HG03342 (cell line): Measurements from ENCODE around the gene NTM.

Experiments used
- ATAC-seq: cut with Tn5 transposase; IDR thresholded peaks from one replicate; pipeline ENCODE4 v1.9.1; 2021; ENCODE audit warnings: mild to moderate bottlenecking, moderate library complexity; ENCODE audit not compliant: unreplicated experiment

The NTM gene

DNA sequence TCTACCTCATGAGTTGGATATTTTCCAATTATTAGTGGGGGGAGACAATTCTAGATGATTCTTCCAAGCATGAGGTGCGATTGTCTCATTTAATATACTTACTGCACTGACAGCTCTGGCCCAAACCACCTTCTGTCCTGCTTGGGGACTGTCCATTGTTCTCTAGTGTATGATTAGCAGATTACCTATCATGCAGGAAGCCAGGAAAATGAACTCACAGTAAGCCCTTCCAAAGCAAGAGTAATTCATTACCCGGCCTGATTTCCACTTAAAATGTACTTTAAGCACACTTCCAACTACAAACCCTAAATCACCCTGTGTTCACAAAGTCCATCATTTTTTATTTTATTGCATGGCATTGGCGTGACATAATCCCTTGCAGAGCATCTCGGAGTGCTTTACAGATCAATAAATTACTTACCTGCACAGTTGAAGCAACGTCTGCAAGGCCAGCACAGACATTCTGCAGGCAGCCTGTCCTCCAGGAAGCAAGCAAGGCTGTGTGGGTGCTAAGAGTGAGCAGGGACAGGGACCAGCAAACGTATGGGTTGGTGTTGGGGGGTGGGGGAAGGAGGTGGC is 838.2 kb downstream of the NTM start:
- no peak for ATAC-seq

DNA sequence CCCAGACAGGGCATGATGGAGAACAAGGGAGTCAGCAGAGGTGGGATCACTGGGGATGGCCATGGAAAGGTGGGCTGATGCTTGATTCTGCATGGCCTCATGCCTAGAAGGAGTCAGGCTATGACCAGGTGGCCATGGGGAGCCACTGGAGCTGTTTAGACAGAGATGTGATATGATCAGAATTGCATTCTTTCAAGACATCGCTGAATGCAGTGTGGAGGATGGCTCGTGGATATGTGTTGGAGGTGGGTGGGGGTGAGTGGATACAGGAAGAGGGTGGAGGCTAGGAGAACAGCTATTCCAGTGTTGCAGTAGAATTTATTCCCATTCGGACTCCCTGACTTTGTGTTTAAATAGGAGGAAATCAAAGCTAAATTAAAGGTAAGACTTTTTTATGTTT is 841.1 kb downstream of the NTM start:
- ATAC-seq, result no peak

DNA sequence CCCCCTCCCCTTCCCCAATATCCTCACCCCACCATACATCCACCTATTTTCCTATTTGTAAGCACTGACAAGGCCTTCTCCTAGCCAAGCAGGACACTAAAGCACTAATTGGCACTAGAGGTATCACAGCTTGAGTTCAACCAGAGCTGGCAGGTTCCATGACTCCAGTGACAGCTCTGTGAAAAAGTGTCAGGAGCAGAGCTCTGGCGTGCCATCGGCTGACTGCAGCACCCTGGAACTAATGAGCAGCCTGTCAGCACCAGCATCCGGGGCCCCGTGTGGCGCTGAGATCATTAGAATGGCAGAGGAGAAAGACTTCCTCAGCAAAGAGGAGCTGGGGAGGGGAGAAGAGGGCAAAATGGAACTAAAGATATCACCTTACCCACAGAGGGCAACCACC is 847.4 kb downstream of the NTM start:
- ATAC-seq, result no peak

DNA sequence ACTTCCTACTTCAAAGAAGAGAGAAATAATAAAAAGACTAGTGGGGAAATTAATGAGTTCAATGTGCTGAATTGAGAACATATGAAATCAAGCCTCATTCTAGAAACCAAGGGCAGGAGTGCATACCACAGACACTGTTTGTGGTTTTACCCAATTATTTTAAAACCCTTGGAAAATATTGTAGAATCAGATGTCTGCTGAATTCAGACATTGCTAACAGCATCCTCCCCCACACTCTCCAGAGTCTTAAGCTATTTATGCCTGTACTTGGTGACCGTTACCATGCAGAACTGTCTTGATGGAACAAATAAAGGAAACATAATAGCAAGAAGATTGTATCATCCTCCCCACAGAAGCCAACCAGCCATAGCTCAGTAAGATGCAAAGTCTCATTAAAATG is 850.1 kb downstream of the NTM start:
- no peak for ATAC-seq

DNA sequence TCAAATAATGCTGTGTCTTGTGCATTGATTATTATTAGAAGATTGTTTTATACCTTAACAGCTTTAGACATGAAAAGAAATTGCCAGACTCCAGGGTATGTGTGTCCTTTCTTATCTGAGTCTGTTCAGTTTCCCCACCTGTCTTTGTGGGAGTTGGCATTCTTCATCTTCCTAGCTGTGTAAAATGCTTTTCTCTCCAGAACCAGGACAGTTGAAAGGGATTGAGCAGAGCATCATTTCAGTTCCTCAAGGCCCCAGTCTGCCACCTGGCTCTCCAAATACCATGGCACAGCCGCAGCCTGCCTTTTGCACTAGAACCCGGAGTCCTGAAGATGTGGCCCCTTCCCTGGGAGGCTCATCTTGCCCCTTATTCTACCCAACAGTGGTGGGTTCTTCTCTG is 851.9 kb downstream of the NTM start:
- no peak for ATAC-seq

DNA sequence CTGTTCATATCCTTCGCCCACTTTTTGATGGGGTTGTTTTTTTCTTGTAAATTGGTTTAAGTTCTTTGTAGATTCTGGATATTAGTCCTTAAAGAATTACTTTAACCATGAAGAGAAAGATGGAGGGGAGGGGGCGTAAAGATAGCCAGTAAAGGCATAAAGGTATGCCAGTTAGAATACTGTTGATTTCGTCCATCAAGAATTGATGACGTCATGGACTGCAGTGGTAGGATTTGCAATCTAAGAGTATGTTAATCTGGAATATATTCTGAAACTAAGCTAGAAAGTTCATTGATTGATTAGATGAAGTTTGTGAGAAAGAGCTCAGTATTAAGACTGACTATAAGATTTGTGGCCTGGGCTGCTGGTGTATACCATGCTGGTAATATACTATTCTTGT is 856.1 kb downstream of the NTM start:
- no peak for ATAC-seq

DNA sequence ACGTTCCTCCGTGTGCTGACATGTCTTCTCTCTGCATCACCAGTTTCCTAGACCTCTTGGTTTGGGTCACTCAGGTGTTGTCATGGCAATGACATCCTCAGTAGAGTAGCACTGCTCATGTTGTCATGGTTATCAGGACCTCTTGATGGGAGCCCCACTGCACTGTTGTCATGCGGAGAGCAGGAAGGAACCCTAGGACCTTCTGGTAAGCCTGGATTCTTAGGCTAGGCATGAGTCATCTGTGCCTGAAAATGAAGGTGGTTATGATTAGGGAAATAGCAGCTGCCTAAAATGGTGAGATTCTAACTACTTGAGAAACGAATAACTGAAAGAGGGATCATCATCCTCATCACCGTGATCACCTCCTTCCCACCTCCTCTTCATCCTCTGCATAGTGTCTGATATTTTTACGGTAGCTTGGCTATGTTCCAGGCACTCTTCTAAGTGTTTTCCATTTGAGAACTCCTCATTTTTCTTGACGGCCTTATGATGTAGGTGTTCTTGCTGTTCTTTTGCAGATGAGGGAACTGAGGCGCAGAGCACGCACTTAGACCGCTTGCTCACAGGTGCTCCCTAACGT is 858.4 kb downstream of the NTM start:
- no peak for ATAC-seq

DNA sequence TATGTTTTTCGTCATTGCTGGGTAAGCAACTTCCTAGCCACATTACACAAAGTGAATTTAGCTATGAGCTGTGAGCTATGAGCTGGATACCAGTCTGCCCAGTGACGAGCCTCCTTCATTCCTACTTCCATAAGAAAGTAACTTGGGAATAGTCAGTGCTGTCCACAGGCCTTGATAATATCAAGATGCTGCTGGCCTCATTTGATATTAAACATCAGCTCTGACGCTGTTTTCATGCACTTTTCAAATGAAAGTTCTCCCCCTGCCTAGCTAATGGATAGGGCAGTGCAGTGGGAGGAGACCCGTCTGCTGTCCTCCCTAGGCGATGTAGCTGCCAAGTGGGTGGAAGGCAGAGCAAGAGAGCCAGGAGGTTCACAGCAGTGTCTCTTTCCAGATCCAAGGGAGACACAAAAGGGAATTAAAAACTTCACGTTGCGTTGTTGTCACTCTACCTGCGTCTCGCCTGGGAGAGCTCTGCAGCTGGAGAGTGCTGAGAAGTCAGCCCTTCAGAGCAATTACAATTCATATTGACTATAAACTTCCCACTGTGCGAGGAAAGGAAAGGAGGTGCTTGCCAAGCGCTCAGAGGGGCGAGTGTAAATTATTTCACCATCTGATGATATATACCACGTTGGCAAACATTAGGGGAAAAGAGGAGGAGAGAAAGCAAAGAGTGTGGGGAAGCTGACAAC is 861.4 kb downstream of the NTM start:
- no peak for ATAC-seq

DNA sequence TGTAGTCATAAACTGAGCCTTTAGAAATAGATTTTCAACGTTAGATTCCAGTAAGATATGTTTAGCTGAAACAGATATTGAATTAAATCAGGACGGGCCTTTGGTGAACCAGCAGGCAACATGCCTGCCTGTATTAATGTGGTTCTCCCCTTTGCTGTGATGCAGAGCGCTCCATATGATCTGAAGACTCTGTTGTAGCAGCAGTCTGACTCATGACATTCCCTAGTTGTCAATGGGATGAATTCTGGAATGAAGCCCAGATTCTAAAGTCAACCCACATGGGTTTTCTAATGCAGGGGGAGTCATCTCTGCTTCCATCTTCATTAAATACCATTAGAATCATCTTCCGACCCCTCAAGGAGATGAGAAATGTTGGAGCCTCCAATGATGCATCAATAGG is 864.5 kb downstream of the NTM start:
- no peak for ATAC-seq

DNA sequence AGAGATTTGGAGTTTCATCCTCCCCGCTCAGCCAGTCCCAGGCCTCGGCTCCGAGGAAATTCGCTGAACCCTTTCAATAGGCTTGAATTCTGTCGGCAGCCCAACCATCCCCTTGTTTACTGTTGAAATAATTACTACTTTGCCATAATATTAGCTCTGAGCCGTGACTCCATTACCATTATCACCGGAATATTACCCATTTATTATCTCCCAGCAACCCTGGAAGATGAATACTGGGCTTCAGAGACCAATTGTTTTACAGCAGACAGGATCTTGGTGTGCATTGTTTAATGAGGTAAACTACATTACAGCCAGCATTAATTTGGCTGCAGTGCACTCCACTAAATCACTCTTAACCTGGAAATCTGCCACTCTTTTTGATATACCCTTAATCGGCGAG is 867.4 kb downstream of the NTM start:
- no peak for ATAC-seq

DNA sequence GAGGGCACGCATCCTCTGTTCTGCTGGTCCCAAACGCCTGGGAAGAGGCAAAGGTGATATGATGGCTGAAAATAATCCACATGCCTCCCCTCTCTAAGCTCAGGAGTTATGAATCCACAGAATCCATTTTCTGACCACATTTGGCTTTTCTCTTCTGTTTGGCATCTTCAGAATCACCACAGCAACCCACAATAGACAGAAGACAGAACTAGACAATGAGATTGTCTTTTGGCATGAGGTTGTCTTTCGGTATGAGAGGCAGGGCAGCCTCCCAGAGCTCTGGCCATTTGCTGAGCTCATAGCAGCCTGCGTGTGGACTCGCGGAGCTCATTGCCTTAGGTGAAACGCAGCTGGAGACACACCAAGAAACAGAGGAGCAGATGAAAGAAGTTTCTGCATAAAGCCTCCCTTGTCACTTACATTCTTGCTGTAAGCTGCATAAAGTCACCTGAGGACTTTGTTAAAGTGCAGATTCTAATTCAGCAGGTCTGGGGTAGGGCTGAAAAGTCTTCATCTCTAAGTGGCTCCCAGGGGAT is 868.0 kb downstream of the NTM start:
- ATAC-seq, result no peak

DNA sequence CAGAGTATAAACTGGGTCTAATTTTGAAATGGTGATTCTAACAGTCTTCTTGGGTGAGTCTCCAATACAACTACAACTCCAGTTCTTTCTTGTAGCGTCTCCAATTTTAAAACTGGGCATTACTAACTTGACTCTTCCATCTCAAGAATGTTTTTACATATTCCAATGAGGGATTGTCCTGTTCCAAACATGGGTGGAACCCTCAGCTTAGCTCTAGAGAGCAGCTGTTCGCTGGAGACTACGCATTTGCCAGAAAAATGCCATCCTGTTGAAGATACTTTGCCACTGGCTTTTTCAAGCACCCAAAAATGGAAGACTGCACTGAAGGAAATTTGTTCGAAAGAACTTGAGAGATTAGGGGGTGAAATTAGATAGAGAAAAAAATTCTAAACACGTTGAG is 870.0 kb downstream of the NTM start:
- ATAC-seq, result no peak

DNA sequence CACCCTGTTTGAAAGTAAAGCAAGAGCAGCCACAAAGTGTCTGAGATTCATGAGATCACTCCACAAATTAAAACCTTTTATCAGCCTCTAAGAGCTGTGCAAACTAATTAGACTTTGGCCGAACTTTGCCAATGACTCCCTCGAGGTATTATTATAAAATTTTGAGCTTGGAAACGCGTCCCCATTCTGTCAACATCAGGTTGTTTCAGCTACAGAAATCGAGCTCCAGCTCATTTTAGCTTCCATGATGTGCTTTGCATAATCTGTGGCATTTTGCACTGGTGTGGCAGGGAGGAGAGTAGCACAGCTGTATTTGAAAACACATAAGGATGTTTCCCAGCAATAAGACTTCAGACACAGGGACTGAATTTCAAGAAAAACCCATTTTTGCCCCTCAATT is 872.2 kb downstream of the NTM start:
- no peak for ATAC-seq

DNA sequence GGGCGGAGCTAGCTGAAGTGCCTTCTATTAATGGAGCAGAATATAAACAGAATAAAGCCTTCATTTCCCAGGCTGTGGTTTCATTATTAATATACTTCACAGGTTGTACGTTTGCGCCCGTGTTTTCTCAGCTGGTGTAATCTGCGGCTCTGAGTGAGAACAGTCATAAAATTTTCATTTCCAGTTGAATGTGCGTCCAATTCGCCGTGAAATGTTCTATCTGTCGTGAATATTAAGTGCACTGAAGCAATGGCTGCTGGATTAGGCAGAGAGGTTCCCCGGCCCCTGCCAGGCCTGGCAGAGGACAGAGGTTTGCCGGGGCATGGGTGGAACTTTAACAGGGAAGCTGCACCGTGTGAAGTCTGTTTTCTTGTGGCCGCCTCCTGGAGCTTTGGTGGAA is 874.4 kb downstream of the NTM start:
- ATAC-seq, result no peak

DNA sequence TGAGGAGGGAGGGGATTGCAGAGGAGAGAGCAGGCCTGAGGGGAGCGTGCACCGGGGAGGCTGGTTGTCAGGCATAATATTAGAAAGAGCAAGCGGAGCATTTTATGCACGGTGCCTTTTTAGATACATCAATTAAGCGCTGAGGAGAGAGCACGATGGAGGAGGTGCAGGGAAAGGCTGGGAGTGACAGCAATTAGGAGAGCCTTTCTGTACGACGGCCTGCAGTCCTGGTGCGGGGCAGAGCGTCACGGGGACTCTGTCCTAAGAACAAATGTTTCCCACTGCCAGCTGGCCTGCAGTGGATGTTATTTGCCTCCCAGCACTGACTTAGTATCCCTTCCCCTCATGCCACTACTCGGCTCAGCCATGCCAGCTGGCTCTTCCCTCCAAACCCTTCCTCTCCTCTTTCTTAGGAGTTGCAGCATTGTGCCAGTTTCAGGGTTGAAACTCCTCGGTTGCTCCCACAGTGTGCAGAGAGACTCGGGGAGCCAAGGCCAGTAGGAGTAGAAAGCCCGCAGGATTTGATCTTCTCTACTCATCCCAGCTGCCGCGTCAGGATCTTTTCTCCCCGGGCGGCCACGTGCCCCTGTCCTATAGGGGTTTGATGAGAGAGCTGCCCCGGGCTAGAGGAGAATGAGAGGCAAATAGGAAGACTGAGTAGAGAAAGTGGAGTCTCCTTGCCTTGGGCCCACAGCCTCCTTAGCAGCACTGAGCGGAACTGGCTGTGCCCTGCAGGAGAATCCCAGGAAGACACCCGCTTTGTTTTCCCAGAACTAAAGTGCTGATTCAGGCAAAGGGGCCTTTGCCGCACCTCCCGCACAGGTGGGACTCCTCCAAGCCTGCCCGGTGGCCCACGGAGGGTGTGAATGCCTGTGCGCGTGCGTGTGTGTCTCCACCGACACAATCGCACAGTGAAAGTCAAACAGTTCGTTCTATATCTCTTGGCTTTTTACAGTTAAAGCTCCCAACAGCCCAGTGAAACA is 875.3 kb downstream of the NTM start:
- ATAC-seq, result no peak

DNA sequence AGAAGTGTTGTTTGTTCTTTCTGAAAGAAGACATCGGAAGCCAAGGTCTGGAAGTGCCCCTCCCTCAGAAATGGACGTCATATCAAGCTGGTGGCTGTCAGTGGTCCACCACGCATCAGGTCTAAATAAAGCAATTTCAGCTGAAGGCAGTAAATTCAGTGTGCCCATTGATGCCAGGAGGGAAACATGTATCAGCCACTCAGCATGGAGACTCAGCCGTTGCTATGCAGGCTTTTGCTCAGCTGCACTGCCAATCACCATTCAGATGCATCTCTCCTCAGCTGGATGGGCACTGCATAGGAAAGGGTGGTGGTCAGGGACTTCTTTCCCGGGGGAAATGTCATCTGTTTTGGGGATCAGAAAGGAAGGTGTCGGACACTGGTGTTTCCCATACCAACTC is 878.2 kb downstream of the NTM start:
- no peak for ATAC-seq

DNA sequence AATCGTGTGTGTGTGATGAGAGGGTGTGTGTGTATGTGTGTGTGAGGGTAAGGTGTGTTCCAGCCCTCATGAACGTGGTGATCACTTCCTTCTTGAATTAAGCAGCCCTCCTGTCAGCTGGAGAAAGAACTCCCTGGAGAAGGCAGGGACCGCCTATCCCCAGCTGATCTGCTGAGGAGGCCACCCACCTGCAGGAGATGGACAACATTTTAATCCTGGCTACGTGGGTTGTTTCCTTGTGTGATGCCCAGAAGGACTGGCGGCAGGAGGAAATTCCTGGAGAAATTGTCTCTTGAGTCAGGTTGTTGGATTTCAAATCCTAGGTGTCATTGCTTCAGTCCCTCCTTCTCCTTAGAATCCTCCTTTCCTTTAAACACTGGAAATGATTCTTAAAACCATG is 878.8 kb downstream of the NTM start:
- no peak for ATAC-seq

DNA sequence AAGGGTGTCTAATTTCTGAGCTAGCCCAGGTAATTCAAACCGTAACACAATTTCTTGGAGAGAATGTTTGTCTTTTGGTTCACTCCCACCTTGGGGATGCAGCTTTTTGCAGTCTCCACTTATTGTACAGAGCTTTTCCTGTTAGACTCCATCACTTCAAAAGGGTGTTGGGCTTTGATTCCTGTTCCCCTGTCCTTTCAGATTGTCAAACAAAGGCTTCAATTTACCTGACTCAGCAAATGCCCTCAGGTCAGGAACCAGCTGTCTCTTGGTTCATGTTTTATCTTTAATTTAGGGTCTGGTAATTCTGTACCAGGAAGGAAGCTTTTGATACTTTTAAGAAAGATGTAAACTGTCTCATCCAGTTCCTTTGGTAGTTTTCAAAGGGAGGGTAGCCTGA is 880.6 kb downstream of the NTM start:
- ATAC-seq, result no peak

DNA sequence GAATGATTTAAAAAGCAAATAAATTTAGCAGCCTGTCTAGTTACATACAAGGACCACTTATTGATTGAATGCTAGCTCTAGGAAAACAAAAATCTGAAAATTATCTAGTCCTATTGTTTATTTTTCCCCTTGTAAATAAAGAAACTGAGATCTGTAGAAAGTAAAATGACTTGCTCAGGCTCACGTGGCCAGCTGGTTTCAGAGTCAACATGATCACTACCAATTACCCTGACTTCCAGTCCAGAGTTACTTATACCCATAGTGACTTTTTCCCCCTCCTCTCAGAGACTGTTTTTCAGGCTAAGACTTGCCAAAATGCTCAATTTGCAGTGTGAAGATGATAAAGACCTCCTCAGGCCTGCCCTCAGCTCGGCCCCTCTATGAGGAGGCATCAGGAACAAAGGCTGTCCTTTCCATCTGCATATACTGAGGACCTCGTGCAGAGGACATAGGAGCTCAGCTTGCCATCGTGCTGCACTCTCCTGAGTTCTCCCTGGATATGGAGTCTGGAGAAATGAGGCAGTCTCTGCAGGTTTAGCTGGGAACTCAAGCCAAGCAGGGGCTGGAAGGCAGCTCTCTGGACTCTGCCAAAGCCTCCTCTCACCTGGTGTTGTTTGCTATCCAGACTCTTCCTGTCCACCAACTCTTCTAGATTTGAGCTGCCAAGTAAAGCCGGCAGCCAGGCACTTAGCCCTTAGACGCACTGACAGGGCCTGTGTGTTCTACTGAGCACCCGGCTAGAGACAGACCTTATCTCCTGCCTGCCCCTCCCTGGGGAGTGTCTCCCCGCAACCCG is 883.3 kb downstream of the NTM start:
- ATAC-seq, result no peak

DNA sequence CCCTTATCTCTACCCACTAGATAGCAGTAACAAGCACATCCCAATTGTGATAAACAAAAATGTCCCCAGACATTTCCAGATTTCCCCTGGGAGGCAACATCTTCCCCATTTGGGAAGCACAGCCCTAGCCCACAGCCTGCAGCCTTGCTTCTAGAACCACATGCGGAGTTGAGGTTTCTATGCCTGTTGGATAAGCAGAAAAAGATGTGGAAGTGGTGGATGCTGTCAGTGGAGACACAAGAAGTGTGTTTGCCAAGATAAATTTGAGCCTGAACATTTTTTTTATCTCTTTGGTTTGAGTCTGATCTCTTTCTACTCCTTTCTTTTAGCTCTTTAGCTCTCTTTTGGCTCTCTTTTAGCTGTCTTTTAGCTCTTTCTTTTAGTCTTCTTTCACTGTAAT is 884.5 kb downstream of the NTM start:
- no peak for ATAC-seq
